Right lobe of liver (tissue), 4 donors: ENCODE data around the gene GLIS1.

Experiments
- POLR2A ChIP-seq: fragments of 450-650 bp; IDR thresholded peaks from one replicate; pipeline ENCODE4 v1.6.1; 2017; ENCODE audit warnings: antibody characterized with exemption, mild to moderate bottlenecking
- TF ChIP-seq, protein P1 (sequence below), 4 donors: fragments of 200-600 bp in 3 of 4; fragments of 450-650 bp in 1 of 4; IDR thresholded peaks; one replicate each; pipeline versions ENCODE4 v1.5.1 to v1.8.0; 2016 to 2022; ENCODE audit warnings: antibody characterized with exemption in 4 of 4, mild to moderate bottlenecking in 2 of 4
- donor health status: DM: no; HTN: no; CAD: no.
- donor health status: DM: no; HTN: no; CAD: no.
- donor health status: DM: no; HTN: yes; CAD: no.

DNA sequence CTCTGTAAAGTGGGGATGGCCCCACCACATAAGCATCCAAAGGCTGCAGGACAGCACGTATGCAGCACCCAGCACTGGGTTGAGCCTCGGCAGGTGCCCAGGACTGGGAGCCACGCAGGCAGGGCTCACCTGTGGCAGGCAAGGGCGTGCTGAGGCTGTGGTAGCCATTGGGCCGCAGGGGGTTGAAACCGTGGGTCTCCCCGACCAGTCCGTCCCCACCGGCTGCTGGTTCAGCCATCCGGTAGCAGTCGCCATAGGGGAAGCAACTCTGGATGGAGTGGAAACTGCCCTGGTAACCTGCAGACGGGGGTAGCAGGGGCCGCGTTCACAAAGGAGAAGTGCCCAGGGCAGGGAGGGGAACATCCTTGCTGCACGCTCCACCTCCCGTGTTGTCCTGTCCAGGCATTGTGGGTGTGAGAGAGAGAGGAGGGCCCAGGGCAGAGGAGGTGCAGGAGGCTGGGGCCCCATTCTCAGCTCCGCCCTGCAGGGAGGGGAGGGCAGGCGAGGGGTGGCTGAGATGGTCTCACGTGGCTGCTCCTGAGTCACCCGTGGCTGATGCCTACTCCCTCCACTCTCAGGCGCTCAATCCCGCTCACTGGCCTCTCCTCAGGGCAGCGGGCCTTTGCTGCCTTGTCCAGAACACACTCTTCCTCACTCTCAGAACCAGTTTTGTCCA, 229.8 kb downstream of the GLIS1 start:
- TF ChIP-seq, protein P1, sequence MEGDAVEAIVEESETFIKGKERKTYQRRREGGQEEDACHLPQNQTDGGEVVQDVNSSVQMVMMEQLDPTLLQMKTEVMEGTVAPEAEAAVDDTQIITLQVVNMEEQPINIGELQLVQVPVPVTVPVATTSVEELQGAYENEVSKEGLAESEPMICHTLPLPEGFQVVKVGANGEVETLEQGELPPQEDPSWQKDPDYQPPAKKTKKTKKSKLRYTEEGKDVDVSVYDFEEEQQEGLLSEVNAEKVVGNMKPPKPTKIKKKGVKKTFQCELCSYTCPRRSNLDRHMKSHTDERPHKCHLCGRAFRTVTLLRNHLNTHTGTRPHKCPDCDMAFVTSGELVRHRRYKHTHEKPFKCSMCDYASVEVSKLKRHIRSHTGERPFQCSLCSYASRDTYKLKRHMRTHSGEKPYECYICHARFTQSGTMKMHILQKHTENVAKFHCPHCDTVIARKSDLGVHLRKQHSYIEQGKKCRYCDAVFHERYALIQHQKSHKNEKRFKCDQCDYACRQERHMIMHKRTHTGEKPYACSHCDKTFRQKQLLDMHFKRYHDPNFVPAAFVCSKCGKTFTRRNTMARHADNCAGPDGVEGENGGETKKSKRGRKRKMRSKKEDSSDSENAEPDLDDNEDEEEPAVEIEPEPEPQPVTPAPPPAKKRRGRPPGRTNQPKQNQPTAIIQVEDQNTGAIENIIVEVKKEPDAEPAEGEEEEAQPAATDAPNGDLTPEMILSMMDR (IDR thresholded peaks at IDR 0.05): no peak
- TF ChIP-seq POLR2A: no peak
